CD4-positive, alpha-beta memory T cell (primary cell): Measurements from ENCODE around the gene INPP5A. TPM values are rescaled to one million over a fixed set of nuclear protein-coding genes. Genes with fewer than 3 reads are reported as not detected.

Experiments
- CTCF ChIA-PET: fragments of 350-600 bp; sonication (Branson Sonifier 250); formaldehyde crosslinking; loops from one replicate; lab custom pipeline; 2021; ENCODE audit warnings: inconsistent platforms; ENCODE audit not compliant: partially characterized antibody; lab: Charles Lee
- POLR2A ChIA-PET: fragments of 350-600 bp; sonication (Branson Sonifier 250); formaldehyde crosslinking; loops from one replicate; lab custom pipeline; 2021; ENCODE audit not compliant: partially characterized antibody; lab: Charles Lee
- DNase-seq, 5 donors: peaks; one replicate each; pipeline versions ENCODE4 v3.0.0 to v3.0.0-alpha.2; 2020 to 2022; ENCODE audit warnings: mixed read lengths in 1 of 5
- H3K27ac ChIP-seq: one replicate; pipeline ENCODE4 v1.7.0; 2013; ENCODE audit warnings: low read depth, low read length
- H3K27me3 ChIP-seq: 2 replicates; pipeline ENCODE4 v1.7.0; 2013; ENCODE audit warnings: mild to moderate bottlenecking, low read length, moderate library complexity; ENCODE audit not compliant: insufficient read depth
- H3K36me3 ChIP-seq: 2 replicates; pipeline ENCODE4 v1.7.0; 2013; ENCODE audit warnings: mild to moderate bottlenecking, low read length, moderate library complexity; ENCODE audit not compliant: insufficient read depth
- H3K4me1 ChIP-seq: 2 replicates; pipeline ENCODE4 v1.7.0; 2013; ENCODE audit warnings: mild to moderate bottlenecking, low read length, moderate library complexity; ENCODE audit not compliant: insufficient read depth
- H3K4me3 ChIP-seq, 2 donors: one replicate each; pipeline ENCODE4 v1.7.0; 2013; ENCODE audit warnings: low read length in 2 of 2, mild to moderate bottlenecking in 1 of 2
- H3K9me3 ChIP-seq, 2 donors: one replicate each; pipeline ENCODE4 v1.7.0; 2013; ENCODE audit warnings: low read length in 2 of 2, control low read depth in 1 of 2; ENCODE audit not compliant: control insufficient read depth in 1 of 2
- H3K27ac Mint-ChIP-seq, 7 donors: one replicate each; pipeline ENCODE4 v1.8.0; 2020 to 2021; ENCODE audit warnings: mixed read lengths in 7 of 7, mild to moderate bottlenecking in 6 of 7, inconsistent platforms in 3 of 7, moderate library complexity in 3 of 7
- H3K27me3 Mint-ChIP-seq, 2 donors: one replicate each; pipeline ENCODE4 v1.8.0; 2020 to 2021; ENCODE audit warnings: mixed read lengths in 2 of 2
- H3K36me3 Mint-ChIP-seq, 2 donors: one replicate each; pipeline ENCODE4 v1.8.0; 2020 to 2021; ENCODE audit warnings: mixed read lengths in 2 of 2, inconsistent platforms in 1 of 2, mild to moderate bottlenecking in 1 of 2
- H3K4me1 Mint-ChIP-seq, 4 donors: one replicate each; pipeline ENCODE4 v1.8.0; 2020 to 2021; ENCODE audit warnings: mixed read lengths in 4 of 4, mild to moderate bottlenecking in 1 of 4
- H3K4me3 Mint-ChIP-seq, 8 donors: one replicate each; pipeline ENCODE4 v1.8.0; 2020 to 2021; ENCODE audit warnings: mixed read lengths in 8 of 8, mild to moderate bottlenecking in 7 of 8, moderate library complexity in 6 of 8, inconsistent platforms in 3 of 8
- H3K9me3 Mint-ChIP-seq, 8 donors: one replicate each; pipeline ENCODE4 v1.8.0; 2020 to 2021; ENCODE audit warnings: mixed read lengths in 8 of 8, mild to moderate bottlenecking in 5 of 8, inconsistent platforms in 3 of 8, moderate library complexity in 1 of 8
- intact Hi-C: fragments of 100-400 bp; cut with micrococcal nuclease; formaldehyde crosslinking; loops from one replicate; pipeline ENCODE4 v1.15.1; 2023
- polyA plus RNA-seq, 2 donors: library from polyadenylated mRNA; unstranded; fragments of 300-500 nt; fragmentation: Illumina TruSeq; gene quantifications; one replicate each; pipeline ENCODE4 v1.2.3, GENCODE V29; 2021
- total RNA-seq, 2 experiments: library from RNA; stranded (reverse); gene quantifications; one replicate each; pipeline ENCODE4 v1.2.3, GENCODE V29; 2021

The INPP5A gene
- total and polyA plus RNA-seq, 4 experiments from 2014 or later = 0.61 to 19.3 (median 10.8) TPM

DNA sequence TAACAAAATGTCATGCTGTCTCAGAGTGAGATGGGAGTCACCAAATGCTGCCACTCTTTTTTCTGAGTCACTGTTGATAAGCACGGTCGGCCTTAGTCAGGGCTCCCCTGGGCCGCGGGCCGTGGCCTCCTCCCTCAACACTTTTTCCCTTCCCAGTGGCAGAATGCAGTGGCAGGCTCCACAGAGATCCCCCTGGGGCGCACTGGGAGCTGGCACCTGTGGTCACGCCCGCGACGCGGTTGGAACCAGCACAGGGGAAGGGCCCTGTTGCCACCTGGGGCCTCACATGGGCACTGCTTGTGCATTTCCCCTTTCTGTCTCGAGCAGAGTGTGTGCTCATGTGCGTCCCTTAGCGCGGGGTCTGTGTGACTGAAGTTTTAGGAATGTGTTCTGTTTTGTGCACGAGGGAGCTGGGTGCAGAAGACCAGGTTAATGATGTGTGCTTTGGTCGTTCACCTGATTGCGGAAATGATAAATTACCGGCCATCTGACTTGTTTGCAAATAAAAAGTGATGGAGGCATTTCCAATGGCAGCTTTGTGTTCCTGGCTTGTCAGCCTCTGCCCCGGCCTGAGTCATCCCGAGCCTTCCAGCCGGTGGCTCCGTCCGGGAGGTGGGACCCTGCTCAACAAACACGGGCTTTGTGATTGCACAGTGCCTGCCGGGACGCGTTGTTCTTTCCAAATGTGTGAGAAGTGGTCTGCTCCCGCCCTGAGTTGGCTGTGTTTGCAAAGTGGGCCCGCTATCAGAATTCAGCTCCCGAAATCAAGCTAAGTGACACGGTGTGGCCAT lies 147.7 kb downstream of the INPP5A start:
- Histone ChIP-seq H3K4me3 (no peak overlapping the region), H3K27ac (no peak overlapping the region), H3K36me3 (no peaks in the 10 kb centered on the region), H3K27me3 (no peaks in the 10 kb centered on the region), H3K9me3 (no peaks in the 10 kb centered on the region), H3K4me1 (peaks cover 9% of the 10 kb centered on the region)
- H3K27ac Mint-ChIP-seq = no peak overlapping the region
- no peak for DNase-seq
- H3K36me3 Mint-ChIP-seq = peaks cover 0 to 22% of the 10 kb centered on the region in 2 donors
- peaks cover 18 to 31% (median 24%) of the 10 kb centered on the region in 4 donors for H3K4me1 Mint-ChIP-seq
- H3K4me3 Mint-ChIP-seq = no peak overlapping the region
- intact Hi-C loops = no loop called here
- no peaks in the 10 kb centered on the region for H3K9me3 Mint-ChIP-seq
- H3K27me3 Mint-ChIP-seq = no peaks in the 10 kb centered on the region
- ChIA-PET CTCF (no interaction called here), POLR2A (no interaction called here)

DNA sequence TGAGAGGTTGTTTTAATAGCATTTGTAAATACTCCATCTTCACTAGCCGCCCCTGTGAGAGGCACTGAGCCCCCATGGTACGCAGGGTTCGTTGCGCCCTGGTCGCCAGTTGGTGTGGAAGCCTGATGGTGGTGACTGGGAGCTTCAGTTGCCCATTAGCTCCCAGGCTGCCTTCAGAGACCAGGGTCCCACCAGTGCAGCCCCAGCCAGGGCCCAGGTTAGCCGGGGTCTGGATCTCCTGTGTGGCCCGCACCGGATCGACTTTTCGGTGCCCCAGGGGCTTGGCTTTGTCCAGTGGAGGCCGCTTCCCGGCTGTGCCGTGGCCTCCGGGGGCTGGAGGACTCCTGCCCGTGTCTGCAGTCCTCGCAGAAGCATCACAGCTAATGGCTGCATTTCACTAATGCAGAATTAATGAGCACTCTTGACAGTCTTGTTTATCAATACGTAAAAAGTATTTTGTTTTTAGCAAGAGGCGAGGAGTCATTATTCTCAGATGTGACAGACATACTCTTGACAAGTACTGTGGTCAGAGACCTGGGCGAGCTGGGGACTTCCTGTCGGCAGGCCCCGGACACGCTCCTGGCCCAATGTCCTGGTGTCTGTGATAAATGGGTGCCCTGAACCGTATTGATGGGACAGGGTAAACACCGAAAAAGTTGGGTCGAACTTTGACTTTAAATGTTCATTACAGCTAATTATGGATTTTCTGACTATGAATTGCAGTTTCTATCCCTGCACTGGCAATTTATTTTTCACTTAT lies 148.5 kb downstream of the INPP5A start:
- intact Hi-C loops = no loop called here
- Mint-ChIP-seq H3K27ac (no peak overlapping the region), H3K36me3 (peaks cover 0 to 30% of the 10 kb centered on the region in 2 donors), H3K9me3 (no peaks in the 10 kb centered on the region), H3K27me3 (no peaks in the 10 kb centered on the region), H3K4me1 (peaks cover 18 to 29% (median 24%) of the 10 kb centered on the region in 4 donors), H3K4me3 (no peak overlapping the region)
- no peak for DNase-seq
- H3K4me1 ChIP-seq = peaks cover 9% of the 10 kb centered on the region
- H3K27me3 ChIP-seq = no peaks in the 10 kb centered on the region
- no peak overlapping the region for H3K27ac ChIP-seq
- ChIA-PET POLR2A (interaction anchor here (0.7 kb wide), 1 partner anchor 8 kb away, joined by 3 read pairs; no protein-coding TSS in a partner anchor), CTCF (no interaction called here)
- no peak overlapping the region for H3K4me3 ChIP-seq
- H3K36me3 ChIP-seq = peaks cover 7% of the 10 kb centered on the region
- H3K9me3 ChIP-seq = no peaks in the 10 kb centered on the region

DNA sequence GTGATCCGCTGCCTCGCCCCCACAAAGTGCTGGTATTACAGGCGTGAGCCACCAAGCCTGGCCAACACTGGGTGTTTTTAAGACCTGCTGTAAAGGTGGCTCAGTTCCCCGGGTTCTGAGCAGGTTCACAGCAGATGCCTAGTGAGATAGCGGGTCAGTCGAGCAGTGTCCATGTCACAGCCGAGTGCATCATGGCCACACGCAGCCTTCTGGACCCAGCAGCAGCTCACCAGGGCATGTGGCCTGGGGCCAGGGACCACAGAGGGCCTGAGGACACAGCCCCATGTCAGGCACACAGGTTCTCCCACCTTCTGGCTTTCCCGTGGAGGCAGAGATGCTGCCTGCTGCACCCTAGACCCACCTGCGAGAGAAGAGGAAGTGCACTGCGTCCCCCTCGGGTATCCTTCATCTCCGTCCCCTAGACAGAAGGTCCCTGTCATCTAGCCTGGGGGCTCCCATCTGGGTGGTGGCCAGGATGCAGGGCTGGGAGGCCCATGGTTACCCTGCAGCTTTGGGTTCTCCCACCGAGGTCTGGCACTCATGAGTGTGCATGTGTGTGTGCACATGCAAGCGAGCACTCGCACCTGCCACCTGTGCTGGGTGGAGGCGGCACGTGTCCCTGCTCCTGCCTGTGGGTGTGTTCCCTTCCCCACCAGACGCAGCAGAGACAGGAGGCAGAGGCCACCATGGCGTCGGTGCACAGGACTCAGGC lies 149.8 kb downstream of the INPP5A start:
- no peaks in the 10 kb centered on the region for H3K27me3 ChIP-seq
- H3K9me3 ChIP-seq = no peaks in the 10 kb centered on the region
- Mint-ChIP-seq H3K4me3 (no peak overlapping the region), H3K27me3 (no peaks in the 10 kb centered on the region), H3K4me1 (peaks cover 13 to 23% (median 21%) of the 10 kb centered on the region in 4 donors), H3K36me3 (peaks cover 3 to 34% of the 10 kb centered on the region in 2 donors), H3K27ac (no peak overlapping the region), H3K9me3 (peaks cover 0 to 3% (median 0%) of the 10 kb centered on the region in 8 donors)
- no peak for DNase-seq
- peaks cover 9% of the 10 kb centered on the region for H3K4me1 ChIP-seq
- ChIA-PET POLR2A (no interaction called here), CTCF (no interaction called here)
- no peak overlapping the region for H3K27ac ChIP-seq
- no peak overlapping the region for H3K4me3 ChIP-seq
- intact Hi-C loops = no loop called here
- H3K36me3 ChIP-seq = peaks cover 7% of the 10 kb centered on the region

DNA sequence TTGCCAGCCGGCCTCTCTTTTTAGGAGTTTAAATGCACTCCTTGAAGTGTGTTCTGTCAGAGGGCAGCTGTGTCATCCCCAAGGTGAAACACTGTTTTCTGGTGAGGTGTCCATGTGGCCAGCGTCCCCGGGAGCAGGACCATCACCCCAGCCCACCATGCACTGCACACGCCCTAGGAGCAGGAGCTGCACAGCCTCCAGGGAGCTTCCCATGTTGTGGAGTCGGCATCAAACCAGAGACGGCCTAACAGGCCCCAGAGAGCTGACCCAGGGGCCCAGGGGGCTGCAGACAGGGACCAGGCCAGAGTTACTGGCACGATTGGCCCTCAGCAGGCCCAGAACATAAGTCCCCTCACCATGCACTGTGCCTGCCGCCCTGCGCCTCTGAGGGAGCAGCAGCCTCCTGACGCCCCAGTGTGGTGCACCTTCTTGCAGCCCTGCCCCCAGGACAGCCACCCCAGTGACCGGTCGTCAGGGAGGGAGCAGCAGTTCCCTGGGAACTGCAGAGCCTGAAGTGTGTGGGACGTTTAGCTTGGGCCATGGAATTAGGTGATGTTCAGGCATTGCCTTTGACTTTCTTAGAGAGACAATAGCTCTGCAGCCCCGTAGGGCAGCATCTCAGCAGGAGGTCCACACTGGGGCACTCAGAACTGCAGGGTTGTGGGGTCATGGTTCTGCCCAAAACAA lies 150.4 kb downstream of the INPP5A start:
- no peaks in the 10 kb centered on the region for H3K27me3 Mint-ChIP-seq
- Histone ChIP-seq H3K4me3 (no peak overlapping the region), H3K27me3 (no peaks in the 10 kb centered on the region), H3K27ac (no peak overlapping the region), H3K4me1 (peaks cover 9% of the 10 kb centered on the region), H3K36me3 (peaks cover 7% of the 10 kb centered on the region), H3K9me3 (no peaks in the 10 kb centered on the region)
- H3K4me1 Mint-ChIP-seq = peaks cover 13 to 23% (median 20%) of the 10 kb centered on the region in 4 donors
- peak overlapping the region in 2 of 7 donors; percentile 14 to 31 for H3K27ac Mint-ChIP-seq
- no peak for DNase-seq
- peaks cover 3 to 41% of the 10 kb centered on the region in 2 donors for H3K36me3 Mint-ChIP-seq
- H3K4me3 Mint-ChIP-seq = no peak overlapping the region
- H3K9me3 Mint-ChIP-seq = peaks cover 0 to 4% (median 0%) of the 10 kb centered on the region in 8 donors
- intact Hi-C loops = no loop called here
- POLR2A ChIA-PET = no interaction called here
- CTCF ChIA-PET = no interaction called here

DNA sequence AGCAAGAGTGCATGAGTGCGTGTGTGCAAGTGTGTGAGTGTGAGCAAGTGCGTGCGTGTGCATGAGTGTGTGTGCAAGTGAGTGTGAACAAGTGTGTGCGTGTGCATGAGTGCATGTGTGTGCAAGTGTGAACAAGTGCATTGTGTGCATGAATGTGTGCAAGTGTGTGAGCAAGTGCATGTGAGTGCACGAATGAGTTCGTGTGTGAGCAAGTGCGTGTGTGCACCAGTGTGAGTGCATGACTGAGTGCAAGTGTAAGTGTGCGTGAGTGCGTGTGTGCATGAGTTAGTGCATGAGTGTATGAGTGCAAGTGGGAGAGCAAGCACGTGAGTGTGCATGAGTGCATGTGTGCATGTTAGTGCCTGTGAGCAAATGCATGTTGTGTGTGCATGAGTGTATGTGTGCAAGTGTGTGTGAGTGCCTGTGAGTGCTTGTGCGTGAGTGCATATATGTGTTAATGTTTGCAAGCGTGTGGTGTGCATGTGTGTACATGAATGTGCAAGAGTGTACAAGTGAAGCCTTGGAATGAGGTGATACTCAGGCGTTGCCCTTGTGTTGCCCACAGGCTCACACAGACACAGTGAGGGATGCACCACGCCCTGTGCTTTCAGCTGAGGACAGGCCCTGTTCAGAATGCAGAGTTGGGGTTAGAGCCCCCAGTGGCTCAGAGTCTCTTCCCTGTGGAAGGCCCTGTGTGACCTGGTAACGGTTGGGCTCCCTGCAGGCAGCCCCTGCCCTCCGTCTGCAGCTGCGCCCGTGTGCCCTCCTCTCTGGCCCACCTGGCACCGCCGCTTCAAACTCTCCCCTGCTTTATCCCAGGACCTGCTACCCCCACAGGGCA lies 151.2 kb downstream of the INPP5A start:
- Histone ChIP-seq H3K4me3 (no peak overlapping the region), H3K27me3 (no peaks in the 10 kb centered on the region), H3K9me3 (no peaks in the 10 kb centered on the region), H3K27ac (no peak overlapping the region), H3K4me1 (peaks cover 9% of the 10 kb centered on the region), H3K36me3 (peaks cover 7% of the 10 kb centered on the region)
- no peak for DNase-seq
- intact Hi-C loops = no loop called here
- ChIA-PET CTCF (no interaction called here), POLR2A (no interaction called here)
- H3K27ac Mint-ChIP-seq = peak overlapping the region in 2 of 7 donors; percentile 14 to 31
- H3K9me3 Mint-ChIP-seq = peaks cover 0 to 7% (median 3%) of the 10 kb centered on the region in 8 donors
- no peaks in the 10 kb centered on the region for H3K27me3 Mint-ChIP-seq
- H3K36me3 Mint-ChIP-seq = peaks cover 3 to 43% of the 10 kb centered on the region in 2 donors
- H3K4me1 Mint-ChIP-seq = peaks cover 10 to 19% (median 17%) of the 10 kb centered on the region in 4 donors
- no peak overlapping the region for H3K4me3 Mint-ChIP-seq

DNA sequence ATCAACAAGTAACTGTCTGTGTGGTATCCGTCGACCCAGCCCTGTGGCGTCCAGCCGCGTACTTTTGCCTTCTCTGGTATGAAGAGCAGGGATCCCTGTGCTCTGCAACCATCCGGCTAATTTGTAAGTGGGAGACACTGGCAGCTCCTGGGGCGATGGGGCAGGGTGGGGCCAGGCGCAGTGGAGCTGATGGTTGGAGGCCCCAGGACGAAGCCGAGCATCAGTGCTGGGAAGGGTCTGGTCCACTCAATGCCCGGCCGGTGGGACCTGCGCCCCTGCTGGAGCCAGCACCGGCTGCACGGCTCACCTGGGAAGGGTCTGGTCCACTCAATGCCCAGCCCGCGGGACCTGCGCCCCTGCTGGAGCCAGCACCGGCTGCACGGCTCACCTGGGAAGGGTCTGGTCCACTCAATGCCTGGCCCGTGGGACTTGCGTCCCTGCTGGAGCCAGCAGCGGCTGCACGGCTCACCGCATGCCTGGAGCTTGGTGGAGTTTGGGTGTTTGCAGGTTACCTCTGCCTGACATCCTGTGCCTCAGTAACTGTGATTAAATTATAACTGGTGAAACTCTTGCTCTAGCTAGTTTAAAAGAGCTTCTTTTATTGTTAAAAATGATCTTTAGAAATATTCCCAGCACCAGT lies 152.3 kb downstream of the INPP5A start:
- H3K4me3 ChIP-seq = no peak overlapping the region
- POLR2A ChIA-PET = no interaction called here
- H3K27ac ChIP-seq = no peak overlapping the region
- no peak overlapping the region for H3K4me3 Mint-ChIP-seq
- H3K4me1 Mint-ChIP-seq = peaks cover 2 to 12% (median 6%) of the 10 kb centered on the region in 4 donors
- no peaks in the 10 kb centered on the region for H3K27me3 Mint-ChIP-seq
- no peak overlapping the region for H3K27ac Mint-ChIP-seq
- CTCF ChIA-PET = no interaction called here
- H3K4me1 ChIP-seq = no peaks in the 10 kb centered on the region
- H3K27me3 ChIP-seq = no peaks in the 10 kb centered on the region
- intact Hi-C loops = no loop called here
- DNase-seq = no peak
- peaks cover 7% of the 10 kb centered on the region for H3K36me3 ChIP-seq
- peaks cover 5 to 49% of the 10 kb centered on the region in 2 donors for H3K36me3 Mint-ChIP-seq
- H3K9me3 ChIP-seq = no peaks in the 10 kb centered on the region
- peaks cover 0 to 12% (median 7%) of the 10 kb centered on the region in 8 donors for H3K9me3 Mint-ChIP-seq
